Activated T-helper 17 cell treated with anti-CD3 and anti-CD28 coated beads, Interleukin-2, amount 50 U/mL, for 72 hours (primary cell): ENCODE measurements around the gene ASB2. TPM values are rescaled to one million over a fixed set of nuclear protein-coding genes. Genes with fewer than 3 reads are reported as not detected.

Experiments
- ATAC-seq: fragments of 150-1000 bp; cut with Tn5 transposase; replicated peaks from 2 replicates; pipeline ENCODE4 v1.10.0; 2021; ENCODE audit warnings: mild to moderate bottlenecking, moderate library complexity
- H3K27ac Mint-ChIP-seq: one replicate; pipeline ENCODE4 v1.8.0; 2022; ENCODE audit warnings: mixed read lengths
- H3K27me3 Mint-ChIP-seq: one replicate; pipeline ENCODE4 v1.8.0; 2022; ENCODE audit warnings: mixed read lengths
- H3K36me3 Mint-ChIP-seq: one replicate; pipeline ENCODE4 v1.8.0; 2022; ENCODE audit warnings: low read depth, mild to moderate bottlenecking, mixed read lengths
- H3K4me1 Mint-ChIP-seq: one replicate; pipeline ENCODE4 v1.8.0; 2022; ENCODE audit warnings: mixed read lengths
- H3K4me3 Mint-ChIP-seq: one replicate; pipeline ENCODE4 v1.8.0; 2022; ENCODE audit warnings: mild to moderate bottlenecking, mixed read lengths
- H3K9me3 Mint-ChIP-seq: one replicate; pipeline ENCODE4 v1.8.0; 2022; ENCODE audit warnings: mixed read lengths
- total RNA-seq, 2 donors: library from RNA; stranded (reverse); gene quantifications; one replicate each; pipeline ENCODE4 v1.2.3, GENCODE V29; 2022

ASB2 gene
- total RNA-seq, 2 donors from 2014 or later: 48.5 to 68.7 TPM

GRCh38 chr14:93930296-93930988 is 45.9 kb downstream of the ASB2 start:
- peak; percentile 46 for ATAC-seq
- Mint-ChIP-seq H3K27me3 (peaks cover 3% of the 10 kb centered on the region), H3K4me1 (no peaks in the 10 kb centered on the region), H3K36me3 (peaks cover 8% of the 10 kb centered on the region), H3K9me3 (no peaks in the 10 kb centered on the region), H3K27ac (no peak overlapping the region), H3K4me3 (no peak overlapping the region)

GRCh38 chr14:93929657-93930056 is 46.7 kb downstream of the ASB2 start:
- Mint-ChIP-seq H3K9me3 (no peaks in the 10 kb centered on the region), H3K27ac (no peak overlapping the region), H3K36me3 (peaks cover 8% of the 10 kb centered on the region), H3K4me3 (no peak overlapping the region), H3K27me3 (peaks cover 3% of the 10 kb centered on the region), H3K4me1 (no peaks in the 10 kb centered on the region)
- ATAC-seq: no peak

- Mint-ChIP-seq H3K4me1 (no peaks in the 10 kb centered on the region), H3K9me3 (no peaks in the 10 kb centered on the region), H3K36me3 (peaks cover 2% of the 10 kb centered on the region), H3K27me3 (peaks cover 3% of the 10 kb centered on the region), H3K27ac (no peak overlapping the region), H3K4me3 (no peak overlapping the region)
- ATAC-seq: no peak
These were observed 47.3 kb downstream of the ASB2 start for GRCh38 chr14:93929048-93929535.

- H3K9me3 Mint-ChIP-seq: no peaks in the 10 kb centered on the region
- H3K27ac Mint-ChIP-seq: no peak overlapping the region
- H3K27me3 Mint-ChIP-seq: peaks cover 3% of the 10 kb centered on the region
- H3K36me3 Mint-ChIP-seq: no peaks in the 10 kb centered on the region
- no peak overlapping the region for H3K4me3 Mint-ChIP-seq
- ATAC-seq: no peak
- H3K4me1 Mint-ChIP-seq: no peaks in the 10 kb centered on the region
These were observed 48.0 kb downstream of the ASB2 start for GRCh38 chr14:93928184-93929047.

GRCh38 chr14:93927800-93928145 is 48.6 kb downstream of the ASB2 start:
- no peak overlapping the region for H3K4me3 Mint-ChIP-seq

GRCh38 chr14:93926873-93927799 is 49.2 kb downstream of the ASB2 start, which contains the start of gene FAM181A:
Gene FAM181A (plus strand): TSS chr14:93927344. CDS start chr14:93928286, 942 bp downstream.
- no peak within 1 kb of the TSS for H3K4me3 Mint-ChIP-seq
- ATAC-seq: no peak
- H3K36me3 Mint-ChIP-seq: no peaks in the 10 kb centered on the region
- no peak within 1 kb of the TSS for H3K27ac Mint-ChIP-seq
- no peaks in the 10 kb centered on the region for H3K4me1 Mint-ChIP-seq
- H3K9me3 Mint-ChIP-seq: no peaks in the 10 kb centered on the region
- H3K27me3 Mint-ChIP-seq: peaks cover 3% of the 10 kb centered on the region

More at GRCh38 chr14:93927800-93928145, 48.6 kb downstream of the ASB2 start:
- Mint-ChIP-seq H3K4me1 (no peaks in the 10 kb centered on the region), H3K27ac (no peak overlapping the region), H3K9me3 (no peaks in the 10 kb centered on the region), H3K36me3 (no peaks in the 10 kb centered on the region), H3K27me3 (peaks cover 3% of the 10 kb centered on the region)
- no peak for ATAC-seq

GRCh38 chr14:93926245-93926872 is 50.0 kb downstream of the ASB2 start:
- Mint-ChIP-seq H3K9me3 (no peaks in the 10 kb centered on the region), H3K4me1 (no peaks in the 10 kb centered on the region), H3K27me3 (peaks cover 3% of the 10 kb centered on the region), H3K27ac (no peak overlapping the region), H3K36me3 (no peaks in the 10 kb centered on the region), H3K4me3 (no peak overlapping the region)
- ATAC-seq: no peak

- Mint-ChIP-seq H3K4me3 (no peak overlapping the region), H3K36me3 (no peaks in the 10 kb centered on the region), H3K4me1 (no peaks in the 10 kb centered on the region), H3K27ac (no peak overlapping the region), H3K27me3 (peaks cover 3% of the 10 kb centered on the region), H3K9me3 (no peaks in the 10 kb centered on the region)
- no peak for ATAC-seq
These were observed 50.9 kb downstream of the ASB2 start for GRCh38 chr14:93925374-93925895.

GRCh38 chr14:93924592-93925355 is 51.6 kb downstream of the ASB2 start:
- H3K27ac Mint-ChIP-seq: no peak overlapping the region
- H3K4me3 Mint-ChIP-seq: no peak overlapping the region
- H3K4me1 Mint-ChIP-seq: no peaks in the 10 kb centered on the region
- H3K27me3 Mint-ChIP-seq: peaks cover 3% of the 10 kb centered on the region
- ATAC-seq: no peak
- H3K9me3 Mint-ChIP-seq: no peaks in the 10 kb centered on the region
- no peaks in the 10 kb centered on the region for H3K36me3 Mint-ChIP-seq

GRCh38 chr14:93923626-93924025 is 52.7 kb downstream of the ASB2 start:
- Mint-ChIP-seq H3K4me1 (no peaks in the 10 kb centered on the region), H3K9me3 (no peaks in the 10 kb centered on the region), H3K27me3 (peaks cover 3% of the 10 kb centered on the region), H3K36me3 (no peaks in the 10 kb centered on the region), H3K4me3 (no peak overlapping the region), H3K27ac (no peak overlapping the region)
- ATAC-seq: no peak

GRCh38 chr14:93921001-93921806 is 55.2 kb downstream of the ASB2 start:
- H3K27me3 Mint-ChIP-seq: peaks cover 6% of the 10 kb centered on the region
- no peak for ATAC-seq

GRCh38 chr14:93917141-93917540 is 59.2 kb downstream of the ASB2 start:
- Mint-ChIP-seq H3K4me3 (no peak overlapping the region), H3K4me1 (peaks cover 5% of the 10 kb centered on the region), H3K9me3 (peaks cover 17% of the 10 kb centered on the region), H3K36me3 (no peaks in the 10 kb centered on the region), H3K27ac (no peak overlapping the region), H3K27me3 (peaks cover 7% of the 10 kb centered on the region)
- no peak for ATAC-seq

More at GRCh38 chr14:93921001-93921806, 55.2 kb downstream of the ASB2 start:
- Mint-ChIP-seq H3K4me3 (no peak overlapping the region), H3K36me3 (no peaks in the 10 kb centered on the region), H3K9me3 (peaks cover 3% of the 10 kb centered on the region), H3K27ac (no peak overlapping the region), H3K4me1 (no peaks in the 10 kb centered on the region)
